Measurements from ENCODE around the gene FOXS1. TPM values are rescaled to one million over a fixed set of nuclear protein-coding genes. Genes with fewer than 3 reads are reported as not detected.

The FOXS1 gene
- total and polyA plus RNA-seq, 10 of the 15 experiments (the other 5 are each of a cell fraction or from before 2014, with no cell fraction given), result not detected

DNA sequence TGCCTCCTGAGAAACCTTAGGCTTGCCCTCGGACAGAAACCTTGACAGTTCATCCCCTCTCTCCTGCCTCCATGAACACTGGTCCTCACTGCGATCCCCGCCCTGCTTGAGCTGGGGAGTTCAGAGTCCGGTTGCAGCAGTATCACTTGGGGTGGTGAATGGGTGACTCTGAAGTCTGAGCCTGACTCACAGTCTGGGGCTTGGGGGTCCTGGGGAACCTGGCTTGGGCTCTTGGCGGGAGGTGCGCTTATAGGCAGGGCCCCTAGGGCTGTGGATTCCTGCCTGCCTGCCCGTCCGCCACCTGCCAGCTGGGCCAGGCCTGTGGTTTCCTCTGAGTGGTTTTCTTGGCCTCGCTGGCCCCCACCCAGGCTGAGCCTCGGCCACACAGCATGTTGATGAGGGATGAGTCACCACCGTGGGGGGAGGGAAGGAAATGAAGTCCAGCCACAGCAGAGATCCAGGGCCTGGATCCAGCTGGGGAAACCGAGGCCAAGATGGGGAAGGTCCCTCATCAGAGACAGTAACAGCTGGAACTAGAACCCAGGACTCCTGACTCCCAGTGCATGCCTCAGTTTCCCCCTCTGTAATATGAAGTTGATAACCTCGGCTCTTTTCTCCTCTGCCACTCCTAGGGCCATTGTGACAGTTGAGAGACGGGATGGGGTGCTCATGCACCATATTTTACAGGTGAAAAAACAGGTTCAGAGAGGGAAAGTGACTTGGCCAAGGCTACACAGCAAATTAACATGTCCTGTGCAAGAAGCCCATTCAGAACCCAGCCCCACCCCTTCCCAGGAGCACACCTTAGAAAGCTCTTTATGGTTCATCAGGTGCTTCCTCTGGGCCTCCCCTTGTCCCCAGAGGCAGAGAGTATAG lies 9.2 kb downstream of the FOXS1 start:
- POLR2A ChIA-PET, result no interaction called here
- TF ChIP-seq KAT2A (conservative IDR thresholded peaks at IDR 0.05; ENCODE audit: control insufficient read depth, low read depth, low read length) (no peak), CBX3 (IDR thresholded peaks at IDR 0.05; ENCODE audit: borderline replicate concordance, low read depth) (no peak), SIX5 (IDR thresholded peaks at IDR 0.05; ENCODE audit: low read depth, low read length, severe bottlenecking) (no peak), NFYB (IDR thresholded peaks at IDR 0.05; ENCODE audit: insufficient read depth, low read depth, low read length) (no peak), PAX8 (IDR thresholded peaks at IDR 0.05) (no peak), BHLHE40 (IDR thresholded peaks at IDR 0.05; ENCODE audit: borderline replicate concordance in 1 of 2, low read depth in 2 of 2, low read length in 1 of 2) (peak in 1 of 2 experiments; percentile 43; a peak in 2 of 4 replicates), YY1 (IDR thresholded peaks at IDR 0.05; ENCODE audit: low read depth, low read length) (no peak), SREBF1 (IDR thresholded peaks at IDR 0.05; ENCODE audit: low read length) (no peak), SPI1 (IDR thresholded peaks at IDR 0.05; ENCODE audit: borderline replicate concordance, insufficient read depth, low read depth, low read length) (no peak), TCF7 (IDR thresholded peaks at IDR 0.05; ENCODE audit: borderline replicate concordance) (no peak), PAX5 (IDR thresholded peaks at IDR 0.05; ENCODE audit: borderline replicate concordance, low read depth, low read length) (no peak), ZSCAN29 (IDR thresholded peaks at IDR 0.05) (no peak)
- TF ChIP-seq, protein P1, sequence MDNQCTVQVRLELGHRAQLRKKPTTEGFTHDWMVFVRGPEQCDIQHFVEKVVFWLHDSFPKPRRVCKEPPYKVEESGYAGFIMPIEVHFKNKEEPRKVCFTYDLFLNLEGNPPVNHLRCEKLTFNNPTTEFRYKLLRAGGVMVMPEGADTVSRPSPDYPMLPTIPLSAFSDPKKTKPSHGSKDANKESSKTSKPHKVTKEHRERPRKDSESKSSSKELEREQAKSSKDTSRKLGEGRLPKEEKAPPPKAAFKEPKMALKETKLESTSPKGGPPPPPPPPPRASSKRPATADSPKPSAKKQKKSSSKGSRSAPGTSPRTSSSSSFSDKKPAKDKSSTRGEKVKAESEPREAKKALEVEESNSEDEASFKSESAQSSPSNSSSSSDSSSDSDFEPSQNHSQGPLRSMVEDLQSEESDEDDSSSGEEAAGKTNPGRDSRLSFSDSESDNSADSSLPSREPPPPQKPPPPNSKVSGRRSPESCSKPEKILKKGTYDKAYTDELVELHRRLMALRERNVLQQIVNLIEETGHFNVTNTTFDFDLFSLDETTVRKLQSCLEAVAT (IDR thresholded peaks at IDR 0.05), result 0 out of 2 replicates have a peak, but pooled peaks have one; percentile 22
- TF ChIP-seq, protein P2, sequence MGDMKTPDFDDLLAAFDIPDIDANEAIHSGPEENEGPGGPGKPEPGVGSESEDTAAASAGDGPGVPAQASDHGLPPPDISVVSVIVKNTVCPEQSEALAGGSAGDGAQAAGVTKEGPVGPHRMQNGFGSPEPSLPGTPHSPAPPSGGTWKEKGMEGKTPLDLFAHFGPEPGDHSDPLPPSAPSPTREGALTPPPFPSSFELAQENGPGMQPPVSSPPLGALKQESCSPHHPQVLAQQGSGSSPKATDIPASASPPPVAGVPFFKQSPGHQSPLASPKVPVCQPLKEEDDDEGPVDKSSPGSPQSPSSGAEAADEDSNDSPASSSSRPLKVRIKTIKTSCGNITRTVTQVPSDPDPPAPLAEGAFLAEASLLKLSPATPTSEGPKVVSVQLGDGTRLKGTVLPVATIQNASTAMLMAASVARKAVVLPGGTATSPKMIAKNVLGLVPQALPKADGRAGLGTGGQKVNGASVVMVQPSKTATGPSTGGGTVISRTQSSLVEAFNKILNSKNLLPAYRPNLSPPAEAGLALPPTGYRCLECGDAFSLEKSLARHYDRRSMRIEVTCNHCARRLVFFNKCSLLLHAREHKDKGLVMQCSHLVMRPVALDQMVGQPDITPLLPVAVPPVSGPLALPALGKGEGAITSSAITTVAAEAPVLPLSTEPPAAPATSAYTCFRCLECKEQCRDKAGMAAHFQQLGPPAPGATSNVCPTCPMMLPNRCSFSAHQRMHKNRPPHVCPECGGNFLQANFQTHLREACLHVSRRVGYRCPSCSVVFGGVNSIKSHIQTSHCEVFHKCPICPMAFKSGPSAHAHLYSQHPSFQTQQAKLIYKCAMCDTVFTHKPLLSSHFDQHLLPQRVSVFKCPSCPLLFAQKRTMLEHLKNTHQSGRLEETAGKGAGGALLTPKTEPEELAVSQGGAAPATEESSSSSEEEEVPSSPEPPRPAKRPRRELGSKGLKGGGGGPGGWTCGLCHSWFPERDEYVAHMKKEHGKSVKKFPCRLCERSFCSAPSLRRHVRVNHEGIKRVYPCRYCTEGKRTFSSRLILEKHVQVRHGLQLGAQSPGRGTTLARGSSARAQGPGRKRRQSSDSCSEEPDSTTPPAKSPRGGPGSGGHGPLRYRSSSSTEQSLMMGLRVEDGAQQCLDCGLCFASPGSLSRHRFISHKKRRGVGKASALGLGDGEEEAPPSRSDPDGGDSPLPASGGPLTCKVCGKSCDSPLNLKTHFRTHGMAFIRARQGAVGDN (IDR thresholded peaks at IDR 0.05), result no peak
- TF ChIP-seq, protein P3, sequence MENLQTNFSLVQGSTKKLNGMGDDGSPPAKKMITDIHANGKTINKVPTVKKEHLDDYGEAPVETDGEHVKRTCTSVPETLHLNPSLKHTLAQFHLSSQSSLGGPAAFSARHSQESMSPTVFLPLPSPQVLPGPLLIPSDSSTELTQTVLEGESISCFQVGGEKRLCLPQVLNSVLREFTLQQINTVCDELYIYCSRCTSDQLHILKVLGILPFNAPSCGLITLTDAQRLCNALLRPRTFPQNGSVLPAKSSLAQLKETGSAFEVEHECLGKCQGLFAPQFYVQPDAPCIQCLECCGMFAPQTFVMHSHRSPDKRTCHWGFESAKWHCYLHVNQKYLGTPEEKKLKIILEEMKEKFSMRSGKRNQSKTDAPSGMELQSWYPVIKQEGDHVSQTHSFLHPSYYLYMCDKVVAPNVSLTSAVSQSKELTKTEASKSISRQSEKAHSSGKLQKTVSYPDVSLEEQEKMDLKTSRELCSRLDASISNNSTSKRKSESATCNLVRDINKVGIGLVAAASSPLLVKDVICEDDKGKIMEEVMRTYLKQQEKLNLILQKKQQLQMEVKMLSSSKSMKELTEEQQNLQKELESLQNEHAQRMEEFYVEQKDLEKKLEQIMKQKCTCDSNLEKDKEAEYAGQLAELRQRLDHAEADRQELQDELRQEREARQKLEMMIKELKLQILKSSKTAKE (IDR thresholded peaks at IDR 0.05; ENCODE audit: low read depth, poor library complexity, severe bottlenecking), result no peak

More for the DNA sequence above, 9.2 kb downstream of the FOXS1 start:
- FAIRE-seq (peak; percentile 41), ATAC-seq (peak; percentile 88), DNase-seq (ENCODE audit: low read depth, low spot score) (peak; percentile 23)
- H4K20me1 ChIP-seq (ENCODE audit: control insufficient read depth, insufficient read depth), result no peaks in the 10 kb centered on the region
- ChIA-PET RAD21 (ENCODE audit: unreplicated experiment) (no interaction called here), CTCF (interaction anchor here (1.3 to 5.7 kb wide), 4 partner anchors 11 to 59 kb away, joined by 3 to 37 read pairs (median 24); no protein-coding TSS in a partner anchor), SMC1A (ENCODE audit: uncharacterized antibody, unreplicated experiment) (interaction anchor here (0.7 to 2.9 kb wide), 4 partner anchors 11 to 256 kb away, joined by 3 to 13 read pairs (median 4); no protein-coding TSS in a partner anchor)
- no TSS peak for BruUV-seq (replicated peaks)
- H3K4me2 ChIP-seq (ENCODE audit: control insufficient read depth, insufficient read depth), result no peak overlapping the region; the same call in 1 of the 2 replicates
- H3K27me3 ChIP-seq (replicated peaks in 1 of 2; ENCODE audit: control insufficient read depth in 2 of 2, insufficient read depth in 2 of 2, low read length in 1 of 2), result no peaks in the 10 kb centered on the region
- WGBS (ENCODE audit: insufficient coverage, insufficient replicate concordance, low lambda C conversion rate, missing lambda C conversion rate), result 10% methylated on average over 14 of the region's 14 CpGs
- no peaks in the 10 kb centered on the region for H3K9me3 ChIP-seq (replicated peaks; ENCODE audit: control insufficient read depth, insufficient read depth, low read length)
- H3K79me2 ChIP-seq (ENCODE audit: control insufficient read depth, insufficient read depth, low read length), result no peaks in the 10 kb centered on the region
- H3K4me3 ChIP-seq, result no peak overlapping the region
- no peak overlapping the region for H2AFZ ChIP-seq (ENCODE audit: control insufficient read depth, low read depth, low read length)
- no peak overlapping the region for H3K9ac ChIP-seq (ENCODE audit: control insufficient read depth, insufficient read depth, low read length)
- peaks cover 8% of the 10 kb centered on the region; the same call in 1 of the 2 replicates for H3K4me1 ChIP-seq (ENCODE audit: control insufficient read depth, insufficient read depth, low read length)
- in situ Hi-C loops (cut with MboI), result no loop called here
- no peak overlapping the region for H3K27ac ChIP-seq (ENCODE audit: control insufficient read depth, insufficient read depth)
- intact Hi-C loops (cut with micrococcal nuclease; ENCODE audit: unreplicated experiment), result no loop called here
- no peaks in the 10 kb centered on the region; a peak in 1 of 4 replicates for H3K36me3 ChIP-seq (ENCODE audit: control insufficient read depth in 2 of 2, insufficient read depth in 2 of 2, low read length in 1 of 2)

Measured in GM12878 (cell line).